Measurements from ENCODE around the gene LRRC1. TPM values are rescaled to one million over a fixed set of nuclear protein-coding genes. Genes with fewer than 3 reads are reported as not detected.
A peak's percentile ranks its signal among the peaks of the same experiment; 100 is the strongest.

The LRRC1 gene
- total and polyA plus RNA-seq, 8 donors: 5.2 to 11.6 (median 7.6) TPM

DNA sequence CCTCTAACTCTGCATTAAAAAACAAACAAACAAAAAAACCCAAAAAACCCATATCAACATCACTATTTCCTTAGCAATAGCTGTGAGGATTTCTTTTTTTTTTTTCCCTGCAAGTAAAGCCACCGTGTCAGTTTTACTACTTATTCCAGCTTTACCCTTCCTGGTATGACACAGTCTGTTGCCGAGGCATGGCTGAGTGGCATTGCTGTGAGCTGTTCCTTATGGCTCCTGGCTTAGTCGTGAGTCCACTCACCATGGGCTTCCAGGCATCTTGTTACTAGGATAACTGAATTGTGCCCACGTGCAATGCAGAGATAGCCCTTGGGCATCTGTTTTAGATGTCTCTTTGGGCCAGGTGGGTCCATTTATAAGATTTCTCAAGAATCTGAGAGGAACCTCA, 84.8 kb downstream of the LRRC1 start:
- Histone ChIP-seq H3K9me3 (no peaks in the 10 kb centered on the region), H3K4me3 (no peak overlapping the region), H3K27me3 (no peaks in the 10 kb centered on the region), H3K27ac (no peak overlapping the region), H3K4me1 (no peaks in the 10 kb centered on the region), H3K36me3 (no peaks in the 10 kb centered on the region)
- 65 to 72% methylated on average over 4 of the region's 4 CpGs for WGBS, 2 donors
- DNase-seq (no peak), FAIRE-seq (no peak), ATAC-seq (peak in 2 of 4 donors; percentile 25 to 67)
- intact Hi-C loops (cut with DNase I): no loop called here
- TF ChIP-seq, protein P1, sequence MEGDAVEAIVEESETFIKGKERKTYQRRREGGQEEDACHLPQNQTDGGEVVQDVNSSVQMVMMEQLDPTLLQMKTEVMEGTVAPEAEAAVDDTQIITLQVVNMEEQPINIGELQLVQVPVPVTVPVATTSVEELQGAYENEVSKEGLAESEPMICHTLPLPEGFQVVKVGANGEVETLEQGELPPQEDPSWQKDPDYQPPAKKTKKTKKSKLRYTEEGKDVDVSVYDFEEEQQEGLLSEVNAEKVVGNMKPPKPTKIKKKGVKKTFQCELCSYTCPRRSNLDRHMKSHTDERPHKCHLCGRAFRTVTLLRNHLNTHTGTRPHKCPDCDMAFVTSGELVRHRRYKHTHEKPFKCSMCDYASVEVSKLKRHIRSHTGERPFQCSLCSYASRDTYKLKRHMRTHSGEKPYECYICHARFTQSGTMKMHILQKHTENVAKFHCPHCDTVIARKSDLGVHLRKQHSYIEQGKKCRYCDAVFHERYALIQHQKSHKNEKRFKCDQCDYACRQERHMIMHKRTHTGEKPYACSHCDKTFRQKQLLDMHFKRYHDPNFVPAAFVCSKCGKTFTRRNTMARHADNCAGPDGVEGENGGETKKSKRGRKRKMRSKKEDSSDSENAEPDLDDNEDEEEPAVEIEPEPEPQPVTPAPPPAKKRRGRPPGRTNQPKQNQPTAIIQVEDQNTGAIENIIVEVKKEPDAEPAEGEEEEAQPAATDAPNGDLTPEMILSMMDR (IDR thresholded peaks at IDR 0.05): no peak

DNA sequence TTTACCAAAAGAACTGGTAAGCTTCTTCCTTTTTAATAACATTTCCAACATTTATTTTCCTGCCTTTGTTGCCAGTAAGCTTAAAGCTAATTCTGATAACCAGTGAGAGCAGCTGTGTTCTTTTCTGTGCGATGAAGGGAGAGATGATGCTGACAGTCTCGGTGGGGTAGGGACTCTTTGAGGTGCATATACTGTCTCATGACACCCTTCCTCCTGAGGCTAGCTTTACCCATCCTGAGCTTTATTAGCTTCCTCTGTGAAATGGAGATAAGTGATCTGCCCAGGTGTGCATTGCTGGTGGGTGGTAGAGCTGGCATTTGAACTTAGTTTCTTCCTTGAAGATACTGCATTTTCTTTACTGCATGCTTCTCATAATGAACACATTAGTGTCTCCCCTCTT, 92.5 kb downstream of the LRRC1 start:
- ATAC-seq: no peak
- WGBS, 2 donors: 89 to 90% methylated on average over 2 of the region's 2 CpGs
- intact Hi-C loops (cut with DNase I): no loop called here
- Histone ChIP-seq H3K27me3 (no peaks in the 10 kb centered on the region), H3K4me3 (no peak overlapping the region), H3K27ac (no peak overlapping the region), H3K9me3 (no peaks in the 10 kb centered on the region), H3K36me3 (no peaks in the 10 kb centered on the region), H3K4me1 (no peaks in the 10 kb centered on the region)
- no peak for DNase-seq
- no peak for FAIRE-seq
- TF ChIP-seq, protein P1 (IDR thresholded peaks at IDR 0.05): no peak

DNA sequence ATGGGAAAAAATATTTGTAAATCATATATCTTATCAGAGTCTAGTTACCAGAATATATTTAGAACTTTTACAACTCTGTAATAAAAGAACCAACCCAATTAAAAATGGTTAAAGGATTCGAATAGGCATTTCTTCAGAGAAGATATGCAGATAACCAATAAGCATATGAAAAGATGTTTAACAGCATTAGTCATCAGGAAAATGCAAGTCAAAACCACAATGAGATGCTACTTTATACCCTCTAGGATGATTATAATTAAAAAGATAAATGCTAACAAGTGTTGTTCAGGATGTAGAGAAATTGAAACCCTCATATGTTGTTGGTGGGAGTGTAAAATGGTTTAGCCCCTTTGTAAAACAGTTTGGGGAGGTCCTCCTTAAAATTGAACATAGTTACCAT, 94.1 kb downstream of the LRRC1 start:
- FAIRE-seq (no peak), DNase-seq (no peak)

GRCh38 chr6:53889365-53889764, 94.6 kb downstream of the LRRC1 start:
- no peaks in the 10 kb centered on the region for H3K9me3 ChIP-seq
- no peaks in the 10 kb centered on the region for H3K27me3 ChIP-seq
- TF ChIP-seq, protein P1 (IDR thresholded peaks at IDR 0.05): no peak
- 91 to 99% methylated on average over 1 of the region's 1 CpG for WGBS, 2 donors
- intact Hi-C loops (cut with DNase I): no loop called here
- H3K36me3 ChIP-seq: no peaks in the 10 kb centered on the region
- H3K27ac ChIP-seq: no peak overlapping the region
- DNase-seq (no peak), FAIRE-seq (no peak), ATAC-seq (no peak)
- no peaks in the 10 kb centered on the region for H3K4me1 ChIP-seq
- H3K4me3 ChIP-seq: no peak overlapping the region

More for the DNA sequence above, 94.1 kb downstream of the LRRC1 start:
- H3K27ac ChIP-seq: no peak overlapping the region
- no peaks in the 10 kb centered on the region for H3K4me1 ChIP-seq
- H3K9me3 ChIP-seq: no peaks in the 10 kb centered on the region
- no peak overlapping the region for H3K4me3 ChIP-seq
- no peaks in the 10 kb centered on the region for H3K36me3 ChIP-seq
- no peak for ATAC-seq
- 82 to 91% methylated on average over 1 of the region's 1 CpG for whole genome bisulfite sequencing, 2 donors
- no peaks in the 10 kb centered on the region for H3K27me3 ChIP-seq
- TF ChIP-seq, protein P1 (IDR thresholded peaks at IDR 0.05): no peak
- intact Hi-C loops (cut with DNase I): no loop called here

- 75 to 85% methylated on average over 1 of the region's 1 CpG for WGBS, 2 donors
- no peak for FAIRE-seq
- intact Hi-C loops (cut with DNase I): no loop called here
- Histone ChIP-seq H3K9me3 (no peaks in the 10 kb centered on the region), H3K4me1 (peaks cover 0 to 3% (median 0%) of the 10 kb centered on the region in 3 donors), H3K27me3 (no peaks in the 10 kb centered on the region), H3K36me3 (no peaks in the 10 kb centered on the region), H3K27ac (no peak overlapping the region), H3K4me3 (no peak overlapping the region)
- peak in 2 of 4 donors; percentile 41 to 53 for ATAC-seq
- TF ChIP-seq, protein P1 (IDR thresholded peaks at IDR 0.05): no peak
- DNase-seq: no peak
Measured at GRCh38 chr6:53892707-53893106, 97.9 kb downstream of the LRRC1 start.

All from pancreas (tissue), 10 donors.